Ovary (tissue), 3 donors: ENCODE data around the gene CYFIP1.

Experiments
- CTCF ChIP-seq, 3 donors: fragments of 450-650 bp in 2 of 3; fragments of 200-600 bp in 1 of 3; IDR thresholded peaks; one replicate each; pipeline versions ENCODE4 v1.5.1 to v1.8.0; 2016 to 2022; ENCODE audit warnings: antibody characterized with exemption in 3 of 3, mild to moderate bottlenecking in 1 of 3
- POLR2A ChIP-seq: fragments of 450-650 bp; IDR thresholded peaks from one replicate; pipeline ENCODE4 v1.6.1; 2017; ENCODE audit warnings: antibody characterized with exemption, mild to moderate bottlenecking, moderate library complexity
- donor health status: DM: no; HTN: no; CAD: no.

DNA sequence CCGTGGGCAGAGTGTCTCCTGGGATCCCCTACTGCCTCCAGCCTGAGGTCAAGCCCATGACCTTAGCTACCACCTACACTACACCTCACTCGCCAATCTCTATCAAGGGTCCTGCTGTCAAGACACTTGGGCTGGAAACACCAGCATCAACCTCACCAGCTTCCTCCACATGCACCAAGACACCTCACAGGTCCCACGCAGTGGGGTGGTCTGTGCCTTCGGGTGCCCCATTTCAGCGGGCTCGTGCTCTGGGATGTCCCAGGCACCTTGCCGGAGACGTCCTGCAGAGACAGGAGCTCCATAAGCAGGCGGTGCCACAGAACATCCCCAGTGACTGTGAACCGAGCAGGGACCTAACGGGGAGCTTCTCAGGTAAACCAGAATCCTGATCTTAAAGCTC, 20.0 kb downstream of the CYFIP1 start:
- TF ChIP-seq POLR2A (no peak), CTCF (IDR thresholded peaks at IDR 0.05) (no peak)
